K562 (cell line): ENCODE results near the gene TRIM10. TPM values are rescaled to one million over a fixed set of nuclear protein-coding genes. Genes with fewer than 3 reads are reported as not detected.
A peak's percentile ranks its signal among the peaks of the same experiment; 100 is the strongest.

Experiments
- DACH1 ChIP-seq: fragments of 450-650 bp; IDR thresholded peaks from 2 replicates; pipeline ENCODE4 v1.6.1; 2018; ENCODE audit not compliant: partially characterized antibody
- FOXJ2 ChIP-seq: fragments of 200-800 bp; sonication (Bioruptor generic); IDR thresholded peaks from 2 replicates; pipeline ENCODE4 v1.6.1; 2016; ENCODE audit warnings: missing genetic modification characterization, missing compliant biosample characterization
- FOXM1 ChIP-seq, 2 experiments: fragments of 450-650 bp in 1 of 2; sonication (generic) in 1 of 2; formaldehyde crosslinking in 1 of 2; IDR thresholded peaks; 2 replicates each; pipeline versions ENCODE4 v1.6.1 to v1.9.0; 2017 to 2022; ENCODE audit warnings: low read depth in 2 of 2, mild to moderate bottlenecking in 2 of 2, missing genetic modification reagents in 1 of 2, moderate library complexity in 1 of 2
- GABPB1 ChIP-seq: sonication (generic); formaldehyde crosslinking; IDR thresholded peaks from 2 replicates; pipeline ENCODE4 v1.8.0; 2022; ENCODE audit warnings: mild to moderate bottlenecking, missing genetic modification reagents
- HIVEP1 ChIP-seq: fragments of 250-450 bp; sonication (Bioruptor Pico); IDR thresholded peaks from 2 replicates; pipeline ENCODE4 v1.4.0; 2020; ENCODE audit warnings: mild to moderate bottlenecking
- JUND ChIP-seq, 2 experiments: IDR thresholded peaks; 2 replicates in 1 of 2; 3 replicates in 1 of 2; pipeline ENCODE4 v1.6.1; 2011; ENCODE audit warnings: borderline replicate concordance in 2 of 2, low read depth in 2 of 2, low read length in 2 of 2, improper control_type of control experiment in 1 of 2, missing biosample characterization in 1 of 2, missing genetic modification characterization in 1 of 2, missing genetic modification reagents in 1 of 2
- KDM4B ChIP-seq, 2 experiments: fragments of 450-650 bp in 1 of 2; sonication (generic) in 1 of 2; IDR thresholded peaks; 2 replicates each; pipeline ENCODE4 v1.6.1; 2016 to 2017; ENCODE audit warnings: borderline replicate concordance in 2 of 2, antibody characterized with exemption in 1 of 2, low read depth in 1 of 2, mild to moderate bottlenecking in 1 of 2
- LARP7 ChIP-seq: fragments of 450-650 bp; IDR thresholded peaks from 2 replicates; pipeline ENCODE4 v1.6.1; 2016
- MAZ ChIP-seq, 2 experiments: fragments of 450-650 bp in 1 of 2; sonication (generic) in 1 of 2; formaldehyde crosslinking; IDR thresholded peaks in 1 of 2; conservative IDR thresholded peaks in 1 of 2; 2 replicates each; pipeline versions ENCODE4 v1.4.0 to v1.5.0; 2020; ENCODE audit warnings: mild to moderate bottlenecking in 1 of 2, missing genetic modification reagents in 1 of 2
- MTA1 ChIP-seq: fragments of 450-650 bp; IDR thresholded peaks from 2 replicates; pipeline ENCODE4 v1.6.1; 2017; ENCODE audit warnings: borderline replicate concordance
- PHF8 ChIP-seq: fragments of 200-600 bp; sonication (generic); IDR thresholded peaks from 2 replicates; pipeline ENCODE4 v1.6.1; 2012; ENCODE audit warnings: mixed run types, mild to moderate bottlenecking, inconsistent platforms, low read length, moderate library complexity, borderline replicate concordance
- POLR2A ChIP-seq: fragments of 450-650 bp; conservative IDR thresholded peaks from 2 replicates; pipeline ENCODE4 v1.6.1; 2016
- RB1 ChIP-seq: fragments of 450-650 bp; IDR thresholded peaks from 2 replicates; pipeline ENCODE4 v1.6.1; 2017; ENCODE audit warnings: low read depth, mild to moderate bottlenecking
- SIX5 ChIP-seq, 2 experiments: IDR thresholded peaks; 2 replicates each; pipeline ENCODE4 v1.6.1; 2011; ENCODE audit warnings: low read length in 2 of 2, borderline replicate concordance in 1 of 2, low read depth in 1 of 2, mild to moderate bottlenecking in 1 of 2, moderate library complexity in 1 of 2; ENCODE audit not compliant: insufficient read depth in 1 of 2
- SPI1 ChIP-seq: IDR thresholded peaks from 2 replicates; pipeline ENCODE4 v1.6.1; 2011; ENCODE audit warnings: low read depth, low read length, control low read depth, borderline replicate concordance
- TOE1 ChIP-seq, 2 experiments: fragments of 450-650 bp in 1 of 2; sonication (generic) in 1 of 2; formaldehyde crosslinking in 1 of 2; IDR thresholded peaks; 2 replicates each; pipeline versions ENCODE4 v1.7.1 to v1.8.0; 2016 to 2022; ENCODE audit warnings: borderline replicate concordance in 2 of 2, mild to moderate bottlenecking in 2 of 2, antibody characterized with exemption in 1 of 2, inconsistent platforms in 1 of 2, low read depth in 1 of 2, missing genetic modification reagents in 1 of 2, moderate library complexity in 1 of 2
- TRIM24 ChIP-seq, 2 experiments: fragments of 450-650 bp; IDR thresholded peaks; 2 replicates each; pipeline ENCODE4 v1.6.1; 2016
- U2AF1 ChIP-seq: fragments of 200-400 bp; formaldehyde crosslinking; optimal IDR thresholded peaks from 2 replicates; pipeline ENCODE3; 2017; ENCODE audit warnings: mild to moderate bottlenecking, low read depth, low read length, moderate library complexity
- XRCC5 ChIP-seq: fragments of 200-400 bp; formaldehyde crosslinking; IDR thresholded peaks from 2 replicates; pipeline ENCODE4 v1.6.1; 2017; ENCODE audit warnings: low read depth, mild to moderate bottlenecking, low read length
- ZFP36 ChIP-seq: fragments of 150-350 bp; IDR thresholded peaks from 2 replicates; pipeline ENCODE4 v1.6.1; 2018; ENCODE audit warnings: low read length, low read depth; ENCODE audit not compliant: partially characterized antibody
- ZNF444 ChIP-seq: fragments of 250-450 bp; sonication (Bioruptor Pico); IDR thresholded peaks from 2 replicates; pipeline ENCODE4 v1.4.0; 2020; ENCODE audit warnings: mild to moderate bottlenecking, moderate library complexity
- ZNF507 ChIP-seq: conservative IDR thresholded peaks from 2 replicates; pipeline ENCODE4 v1.6.1; 2017; ENCODE audit warnings: missing genetic modification characterization, missing compliant biosample characterization
- polyA plus RNA-seq, 8 experiments: library from polyadenylated mRNA; depleted of rRNA in 4 of 8; stranded (reverse) in 5 of 8; unstranded in 3 of 8; fragments of >200 nt; fragmentation: Nextera tagmentation in 2 of 8; fragmentation: Illumina TruSeq in 1 of 8; extraction: Ambion mirVana in 2 of 8; extraction: Trizol in 1 of 8; gene quantifications; 2 replicates each; pipeline versions ENCODE4 v1.2.1 to v1.2.3, GENCODE V29; 2011 to 2014; ENCODE audit warnings: inconsistent platforms in 1 of 8, missing spikeins in 1 of 8
- total RNA-seq, 7 experiments: library from RNA; depleted of rRNA in 6 of 7; stranded (reverse); fragments of >200 nt in 6 of 7; fragmentation: Illumina TruSeq in 2 of 7; extraction: Trizol in 2 of 7; gene quantifications; 2 replicates each; pipeline versions ENCODE4 v1.2.1 to v1.2.3, GENCODE V29; 2011 to 2021; ENCODE audit warnings: low replicate concordance in 1 of 7
- TF ChIP-seq, protein P1 (sequence below): fragments of 200-800 bp; sonication (Bioruptor generic); IDR thresholded peaks from 2 replicates; pipeline ENCODE4 v1.6.1; 2017; ENCODE audit warnings: missing genetic modification characterization, missing compliant biosample characterization
- TF ChIP-seq, protein P2 (sequence below): fragments of 450-650 bp; formaldehyde crosslinking; IDR thresholded peaks from 2 replicates; pipeline ENCODE4 v1.4.0; 2022; ENCODE audit warnings: missing genetic modification characterization

The TRIM10 gene
- total and polyA plus RNA-seq, 9 of the 15 experiments (the other 6 are each of a cell fraction or from before 2014, with no cell fraction given), result 0.15 to 0.90 (median 0.36) TPM

DNA sequence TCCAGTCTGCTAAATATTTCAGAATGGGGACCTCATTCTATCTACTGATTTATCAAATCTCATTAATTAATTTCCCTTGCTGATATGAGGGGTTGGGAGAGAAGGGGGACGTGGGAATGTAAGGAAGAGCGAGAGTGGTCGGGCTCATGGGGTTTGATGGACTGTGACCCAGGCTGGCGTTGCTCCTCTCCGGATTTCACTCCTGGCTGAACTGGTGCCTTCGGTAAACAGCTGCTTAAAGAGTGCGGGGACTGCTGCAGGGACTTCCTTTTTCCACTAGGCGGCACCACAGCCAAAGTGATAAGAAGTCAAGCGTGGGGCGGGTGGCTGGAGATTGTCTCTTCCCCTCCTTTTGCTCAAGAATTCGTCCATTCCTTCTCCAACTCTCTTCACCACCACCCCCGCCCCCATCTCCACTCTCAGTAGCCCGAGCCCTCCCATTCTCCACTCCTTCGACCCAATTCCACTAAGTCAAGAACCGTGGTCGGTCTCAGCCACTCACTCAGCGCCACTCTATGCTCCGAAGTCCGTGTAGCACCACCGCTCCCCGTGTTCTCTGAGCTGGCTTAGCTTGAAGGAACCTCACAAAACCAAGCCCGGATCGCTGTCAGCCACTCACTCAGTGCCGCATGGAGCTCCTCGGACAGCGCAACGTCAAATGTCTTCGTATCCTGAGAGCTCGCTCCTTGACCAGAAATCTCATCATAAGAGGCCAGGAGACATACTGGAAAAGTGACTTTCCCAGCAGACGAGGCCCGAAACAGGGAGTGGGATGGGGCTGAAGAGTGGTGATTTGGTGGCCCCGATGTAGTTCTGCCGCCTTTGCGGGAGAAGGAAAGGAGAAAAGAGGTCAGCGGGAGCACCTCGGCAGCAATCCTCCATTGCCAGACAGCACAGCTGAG, 57.8 kb downstream of the TRIM10 start (continued):
- no peak for TF ChIP-seq ZNF444 (CRISPR knock-in tag)
- peak; percentile 79 for TF ChIP-seq SPI1
- 0 out of 2 replicates have a peak, but pooled peaks have one; percentile 29 for TF ChIP-seq MTA1
- TF ChIP-seq RB1, result peak; percentile 62; the same call in 1 of the 2 replicates
- TF ChIP-seq TRIM24 (IDR thresholded peaks at IDR 0.05), result 0 out of 4 replicates have a peak, but pooled peaks of 1 of the 2 experiments have one; percentile 30
- no peak for TF ChIP-seq PHF8
- peak; percentile 75 for TF ChIP-seq FOXJ2 (tag)
- peak; percentile 92 for TF ChIP-seq XRCC5
- TF ChIP-seq POLR2A, result peak; percentile 35; the same call in 1 of the 2 replicates
- TF ChIP-seq, protein P1, sequence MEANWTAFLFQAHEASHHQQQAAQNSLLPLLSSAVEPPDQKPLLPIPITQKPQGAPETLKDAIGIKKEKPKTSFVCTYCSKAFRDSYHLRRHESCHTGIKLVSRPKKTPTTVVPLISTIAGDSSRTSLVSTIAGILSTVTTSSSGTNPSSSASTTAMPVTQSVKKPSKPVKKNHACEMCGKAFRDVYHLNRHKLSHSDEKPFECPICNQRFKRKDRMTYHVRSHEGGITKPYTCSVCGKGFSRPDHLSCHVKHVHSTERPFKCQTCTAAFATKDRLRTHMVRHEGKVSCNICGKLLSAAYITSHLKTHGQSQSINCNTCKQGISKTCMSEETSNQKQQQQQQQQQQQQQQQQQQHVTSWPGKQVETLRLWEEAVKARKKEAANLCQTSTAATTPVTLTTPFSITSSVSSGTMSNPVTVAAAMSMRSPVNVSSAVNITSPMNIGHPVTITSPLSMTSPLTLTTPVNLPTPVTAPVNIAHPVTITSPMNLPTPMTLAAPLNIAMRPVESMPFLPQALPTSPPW, result peak; percentile 65; the same call in 1 of the 2 replicates
- peak; percentile 87 for TF ChIP-seq DACH1
- TF ChIP-seq FOXM1 (IDR thresholded peaks at IDR 0.05; ENCODE audit: low read depth), result 0 out of 2 replicates have a peak, but pooled peaks have one; percentile 30
- TF ChIP-seq FOXM1 (CRISPR knock-in tag; IDR thresholded peaks at IDR 0.05; ENCODE audit: low read depth), result no peak
- TF ChIP-seq HIVEP1 (CRISPR knock-in tag), result 0 out of 2 replicates have a peak, but pooled peaks have one; percentile 19
- TF ChIP-seq ZFP36, result peak; percentile 27
- TF ChIP-seq KDM4B (IDR thresholded peaks at IDR 0.05; ENCODE audit: borderline replicate concordance in 2 of 2, low read depth in 1 of 2), result 0 out of 4 replicates have a peak, but pooled peaks of 1 of the 2 experiments have one; percentile 54
- no peak for TF ChIP-seq SIX5 (IDR thresholded peaks at IDR 0.05; ENCODE audit: borderline replicate concordance in 1 of 2, insufficient read depth in 1 of 2, low read depth in 1 of 2, low read length in 2 of 2)
- peak; percentile 87 for TF ChIP-seq GABPB1
- TF ChIP-seq JUND (IDR thresholded peaks at IDR 0.05; ENCODE audit: borderline replicate concordance, low read depth, low read length), result 0 out of 2 replicates have a peak, but pooled peaks have one; percentile 33
- TF ChIP-seq JUND (tag; IDR thresholded peaks at IDR 0.05; ENCODE audit: borderline replicate concordance, low read depth, low read length), result no peak; the same call in 2 of the 3 replicates
- peak; percentile 32; the same call in 1 of the 2 replicates for TF ChIP-seq TOE1 (IDR thresholded peaks at IDR 0.05; ENCODE audit: borderline replicate concordance)
- TF ChIP-seq TOE1 (CRISPR knock-in tag; IDR thresholded peaks at IDR 0.05; ENCODE audit: borderline replicate concordance, low read depth), result no peak
- TF ChIP-seq, protein P2, sequence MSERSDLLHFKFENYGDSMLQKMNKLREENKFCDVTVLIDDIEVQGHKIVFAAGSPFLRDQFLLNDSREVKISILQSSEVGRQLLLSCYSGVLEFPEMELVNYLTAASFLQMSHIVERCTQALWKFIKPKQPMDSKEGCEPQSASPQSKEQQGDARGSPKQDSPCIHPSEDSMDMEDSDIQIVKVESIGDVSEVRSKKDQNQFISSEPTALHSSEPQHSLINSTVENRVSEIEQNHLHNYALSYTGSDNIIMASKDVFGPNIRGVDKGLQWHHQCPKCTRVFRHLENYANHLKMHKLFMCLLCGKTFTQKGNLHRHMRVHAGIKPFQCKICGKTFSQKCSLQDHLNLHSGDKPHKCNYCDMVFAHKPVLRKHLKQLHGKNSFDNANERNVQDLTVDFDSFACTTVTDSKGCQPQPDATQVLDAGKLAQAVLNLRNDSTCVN (CRISPR knock-in tag), result peak; percentile 12; the same call in 1 of the 2 replicates
- peak; percentile 52 to 94 for TF ChIP-seq MAZ (CRISPR knock-in tag; conservative IDR thresholded peaks at IDR 0.05 in 1 of 2, IDR thresholded peaks at IDR 0.05 in 1 of 2)
- no peak for TF ChIP-seq U2AF1
- TF ChIP-seq ZNF507, result no peak
- TF ChIP-seq LARP7, result no peak
